ENCODE measurements around the gene EPHA4. TPM values are rescaled to one million over a fixed set of nuclear protein-coding genes. Genes with fewer than 3 reads are reported as not detected.

Gene EPHA4
- total and polyA plus RNA-seq, 12 donors: 3.4 to 51.3 (median 18.6) TPM

DNA sequence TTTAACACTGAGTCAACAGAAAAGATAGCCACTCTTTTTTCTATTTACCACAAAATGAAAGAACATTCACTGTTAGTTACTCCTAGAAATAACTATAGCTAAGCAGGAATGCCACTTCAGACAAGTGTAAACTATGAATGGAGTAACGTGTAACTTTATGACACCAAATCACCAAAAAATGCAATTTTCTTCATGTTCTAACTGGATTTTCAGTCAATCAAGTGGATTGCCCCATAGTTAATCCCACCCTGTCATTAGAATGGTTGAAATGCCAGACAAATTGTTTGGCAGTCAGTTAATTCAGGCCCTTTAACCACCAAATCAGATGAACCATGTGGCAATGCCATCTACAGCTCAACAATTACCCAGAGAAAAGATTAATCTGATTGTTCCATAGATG is 9.9 kb downstream of the EPHA4 start:
- no peak for DNase-seq
- WGBS, 2 donors: 94 to 95% methylated on average over 1 of the region's 1 CpG
- Histone ChIP-seq H3K9me3 (no peaks in the 10 kb centered on the region), H3K27me3 (peaks cover 0 to 2% (median 0%) of the 10 kb centered on the region in 7 donors), H3K4me3 (no peak overlapping the region), H3K27ac (no peak overlapping the region), H3K4me1 (peaks cover 0 to 79% (median 3%) of the 10 kb centered on the region in 9 donors), H3K36me3 (peaks cover 0 to 14% (median 0%) of the 10 kb centered on the region in 9 donors)
- intact Hi-C loops (cut with DNase I): loop anchor here in 3 of 10 donors (5.0 to 10.0 kb wide), 3 partner anchors 87 to 435 kb away; no protein-coding TSS in a partner anchor
- no peak for ATAC-seq
- no peak for TF ChIP-seq CTCF (IDR thresholded peaks at IDR 0.05)

GRCh38 chr2:221561770-221562169 is 10.3 kb downstream of the EPHA4 start:
- H3K4me3 ChIP-seq: no peak overlapping the region
- ATAC-seq (no peak), DNase-seq (no peak)
- no peak overlapping the region for H3K27ac ChIP-seq
- WGBS, 2 donors: 88 to 90% methylated on average over 4 of the region's 4 CpGs
- intact Hi-C loops (cut with DNase I): loop anchor here in 3 of 10 donors (5.0 to 10.0 kb wide), 3 partner anchors 87 to 434 kb away; no protein-coding TSS in a partner anchor
- peaks cover 0 to 14% (median 0%) of the 10 kb centered on the region in 9 donors for H3K36me3 ChIP-seq
- H3K9me3 ChIP-seq: no peaks in the 10 kb centered on the region
- H3K27me3 ChIP-seq: no peaks in the 10 kb centered on the region
- no peak for TF ChIP-seq CTCF (IDR thresholded peaks at IDR 0.05)
- peaks cover 0 to 79% (median 0%) of the 10 kb centered on the region in 9 donors for H3K4me1 ChIP-seq

DNA sequence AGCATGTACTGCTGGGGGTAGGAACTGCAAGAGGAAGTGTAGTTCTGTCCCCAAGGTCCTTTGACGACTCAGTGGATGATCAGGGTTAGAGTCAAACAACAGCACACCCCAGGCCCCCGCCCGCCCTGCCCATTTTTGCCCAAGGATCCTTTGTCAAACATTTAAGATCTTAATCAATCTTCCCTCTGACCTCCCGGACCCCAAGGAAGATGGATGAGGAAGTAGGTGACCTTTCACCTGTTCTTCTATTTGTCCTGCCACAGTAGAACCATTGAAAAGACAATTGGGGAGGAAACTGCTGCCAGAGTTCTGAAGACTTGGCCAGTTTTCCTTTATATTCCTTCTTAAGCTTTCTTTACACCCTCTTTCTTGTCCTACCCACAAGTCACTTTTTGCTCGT is 12.1 kb downstream of the EPHA4 start:
- Histone ChIP-seq H3K4me1 (peaks cover 0 to 79% (median 10%) of the 10 kb centered on the region in 9 donors), H3K36me3 (peaks cover 0 to 14% (median 0%) of the 10 kb centered on the region in 9 donors), H3K9me3 (no peaks in the 10 kb centered on the region), H3K27me3 (no peaks in the 10 kb centered on the region), H3K4me3 (no peak overlapping the region), H3K27ac (no peak overlapping the region)
- DNase-seq: no peak
- no peak for TF ChIP-seq CTCF (IDR thresholded peaks at IDR 0.05)
- intact Hi-C loops (cut with DNase I): loop anchor here in 5 of 10 donors (5.0 to 10.0 kb wide), 3 partner anchors 85 to 433 kb away; no protein-coding TSS in a partner anchor
- no peak for ATAC-seq
- 73 to 75% methylated on average over 5 of the region's 5 CpGs for WGBS, 2 donors

DNA sequence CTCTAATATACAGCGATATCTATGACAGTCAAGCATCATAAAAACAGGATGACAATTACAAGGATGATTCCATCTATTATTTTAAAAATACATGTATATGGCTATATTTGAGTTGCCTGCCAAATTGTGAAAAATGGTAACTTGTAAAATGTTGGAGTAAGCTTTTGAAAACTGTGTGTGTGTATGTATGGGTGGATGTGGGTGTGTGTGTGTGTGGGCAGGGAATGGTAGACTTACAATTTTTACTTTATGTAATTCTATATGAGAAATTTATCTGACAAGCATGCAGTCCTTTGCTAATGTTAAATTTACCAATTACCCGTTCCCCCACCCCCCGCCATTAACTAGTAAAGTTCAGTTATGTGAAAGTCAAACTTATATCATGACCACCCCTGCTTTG is 14.0 kb downstream of the EPHA4 start:
- no peak for DNase-seq
- Histone ChIP-seq H3K4me3 (no peak overlapping the region), H3K27me3 (no peaks in the 10 kb centered on the region), H3K36me3 (peaks cover 0 to 4% (median 0%) of the 10 kb centered on the region in 9 donors), H3K9me3 (no peaks in the 10 kb centered on the region), H3K4me1 (peaks cover 0 to 84% (median 23%) of the 10 kb centered on the region in 9 donors), H3K27ac (no peak overlapping the region)
- intact Hi-C loops (cut with DNase I): loop anchor here in 2 of 10 donors (10.0 kb wide), 1 partner anchor 113 kb away; no protein-coding TSS in a partner anchor
- WGBS, 2 donors: 95 to 97% methylated on average over 3 of the region's 3 CpGs
- no peak for TF ChIP-seq CTCF (IDR thresholded peaks at IDR 0.05)
- no peak for ATAC-seq
